NT2/D1 (cell line): ENCODE data around the gene MLLT6.

Source experiments
- SUZ12 ChIP-seq: IDR thresholded peaks from 2 replicates; pipeline ENCODE4 v1.6.1; 2011; ENCODE audit not compliant: insufficient read length, insufficient read depth; ENCODE audit errors: extremely low read depth
- YY1 ChIP-seq: IDR thresholded peaks from 2 replicates; pipeline ENCODE4 v1.6.1; 2011; ENCODE audit not compliant: insufficient read length, insufficient read depth
- ZNF274 ChIP-seq: IDR thresholded peaks from 2 replicates; pipeline ENCODE4 v1.6.1; 2011; ENCODE audit warnings: mild to moderate bottlenecking, low read depth, low read length

- TF ChIP-seq ZNF274 (no peak), YY1 (no peak), SUZ12 (no peak)
Measured at GRCh38 chr17:38701504-38702165, 3.4 kb upstream of the MLLT6 start.
